Peyer's patch (tissue), 4 donors: ENCODE results near the gene UGT1A8.

Experiments used
- POLR2A ChIP-seq, 2 donors: fragments of 450-650 bp; IDR thresholded peaks; one replicate each; pipeline ENCODE4 v1.5.1; 2017; ENCODE audit warnings: antibody characterized with exemption in 2 of 2, mild to moderate bottlenecking in 2 of 2, moderate library complexity in 2 of 2
- TF ChIP-seq, protein P1 (sequence below), 6 experiments: fragments of 450-650 bp in 4 of 6; fragments of 200-600 bp in 2 of 6; sonication (generic) in 1 of 6; IDR thresholded peaks; one replicate each; pipeline ENCODE4 v1.5.1; 2017 to 2019; ENCODE audit warnings: antibody characterized with exemption in 6 of 6, mild to moderate bottlenecking in 3 of 6, moderate library complexity in 1 of 6

DNA sequence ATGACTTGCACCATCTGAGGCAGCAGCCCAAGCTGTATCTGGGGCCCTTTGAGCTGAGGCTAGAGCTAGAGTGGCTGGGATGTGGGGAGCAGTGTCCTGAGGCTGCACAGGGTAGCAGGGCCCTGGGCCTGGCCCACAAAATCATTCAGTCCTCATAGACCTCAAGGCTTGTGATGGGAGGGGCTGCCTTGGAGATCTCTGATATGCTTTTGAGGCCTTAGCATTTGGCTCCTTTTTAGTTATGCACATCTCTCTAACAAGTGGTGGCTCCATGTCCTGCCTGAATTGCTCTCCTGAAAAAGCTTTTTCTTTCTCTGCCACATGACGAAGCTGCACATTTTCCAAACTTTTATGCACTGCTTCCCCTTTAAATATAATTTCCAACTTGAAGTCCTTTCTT lies 11.8 kb upstream of the UGT1A8 start:
- TF ChIP-seq POLR2A (IDR thresholded peaks at IDR 0.05), result no peak
- TF ChIP-seq, protein P1, sequence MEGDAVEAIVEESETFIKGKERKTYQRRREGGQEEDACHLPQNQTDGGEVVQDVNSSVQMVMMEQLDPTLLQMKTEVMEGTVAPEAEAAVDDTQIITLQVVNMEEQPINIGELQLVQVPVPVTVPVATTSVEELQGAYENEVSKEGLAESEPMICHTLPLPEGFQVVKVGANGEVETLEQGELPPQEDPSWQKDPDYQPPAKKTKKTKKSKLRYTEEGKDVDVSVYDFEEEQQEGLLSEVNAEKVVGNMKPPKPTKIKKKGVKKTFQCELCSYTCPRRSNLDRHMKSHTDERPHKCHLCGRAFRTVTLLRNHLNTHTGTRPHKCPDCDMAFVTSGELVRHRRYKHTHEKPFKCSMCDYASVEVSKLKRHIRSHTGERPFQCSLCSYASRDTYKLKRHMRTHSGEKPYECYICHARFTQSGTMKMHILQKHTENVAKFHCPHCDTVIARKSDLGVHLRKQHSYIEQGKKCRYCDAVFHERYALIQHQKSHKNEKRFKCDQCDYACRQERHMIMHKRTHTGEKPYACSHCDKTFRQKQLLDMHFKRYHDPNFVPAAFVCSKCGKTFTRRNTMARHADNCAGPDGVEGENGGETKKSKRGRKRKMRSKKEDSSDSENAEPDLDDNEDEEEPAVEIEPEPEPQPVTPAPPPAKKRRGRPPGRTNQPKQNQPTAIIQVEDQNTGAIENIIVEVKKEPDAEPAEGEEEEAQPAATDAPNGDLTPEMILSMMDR (IDR thresholded peaks at IDR 0.05), result no peak
